ENCODE results near the gene TAS2R38.

DNA sequence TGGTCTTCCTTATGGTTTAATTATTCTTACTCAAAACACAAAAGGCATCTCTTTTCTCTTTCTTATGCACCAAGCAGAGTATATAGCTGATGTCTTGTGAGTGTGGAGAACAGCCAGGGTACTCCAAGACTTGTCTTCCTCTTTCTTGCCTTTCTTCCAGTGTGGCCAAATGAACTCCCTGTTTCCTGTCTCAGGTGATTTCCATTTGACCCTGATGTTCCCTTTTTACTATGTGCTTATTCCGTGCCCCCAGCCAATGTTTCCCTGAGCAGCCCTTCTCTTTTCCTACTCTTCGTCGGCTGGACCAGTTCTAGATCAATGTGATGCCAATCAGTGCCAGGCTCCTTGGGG is 44.8 kb downstream of the TAS2R38 start:
- TF ChIP-seq, protein P1, sequence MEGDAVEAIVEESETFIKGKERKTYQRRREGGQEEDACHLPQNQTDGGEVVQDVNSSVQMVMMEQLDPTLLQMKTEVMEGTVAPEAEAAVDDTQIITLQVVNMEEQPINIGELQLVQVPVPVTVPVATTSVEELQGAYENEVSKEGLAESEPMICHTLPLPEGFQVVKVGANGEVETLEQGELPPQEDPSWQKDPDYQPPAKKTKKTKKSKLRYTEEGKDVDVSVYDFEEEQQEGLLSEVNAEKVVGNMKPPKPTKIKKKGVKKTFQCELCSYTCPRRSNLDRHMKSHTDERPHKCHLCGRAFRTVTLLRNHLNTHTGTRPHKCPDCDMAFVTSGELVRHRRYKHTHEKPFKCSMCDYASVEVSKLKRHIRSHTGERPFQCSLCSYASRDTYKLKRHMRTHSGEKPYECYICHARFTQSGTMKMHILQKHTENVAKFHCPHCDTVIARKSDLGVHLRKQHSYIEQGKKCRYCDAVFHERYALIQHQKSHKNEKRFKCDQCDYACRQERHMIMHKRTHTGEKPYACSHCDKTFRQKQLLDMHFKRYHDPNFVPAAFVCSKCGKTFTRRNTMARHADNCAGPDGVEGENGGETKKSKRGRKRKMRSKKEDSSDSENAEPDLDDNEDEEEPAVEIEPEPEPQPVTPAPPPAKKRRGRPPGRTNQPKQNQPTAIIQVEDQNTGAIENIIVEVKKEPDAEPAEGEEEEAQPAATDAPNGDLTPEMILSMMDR (IDR thresholded peaks at IDR 0.05) = no peak
- no peak for TF ChIP-seq POLR2AphosphoS5 (IDR thresholded peaks at IDR 0.05)
- no peak for TF ChIP-seq POLR2A (IDR thresholded peaks at IDR 0.05)

All from gastroesophageal sphincter (tissue), 3 donors.